Brain microvascular endothelial cell (primary cell): ENCODE results near the gene YY1AP1.
"Not testable (repeated sequence)": the region's sequence is repeated elsewhere in the genome, so short reads cannot be mapped to it uniquely, and the experiment has no call there.

Experiments
- DNase-seq: peaks from one replicate; pipeline ENCODE4 v3.0.0-alpha.2; 2020
- H3K27ac ChIP-seq: fragments of 250-450 bp; sonication (Bioruptor Pico); 2 replicates; pipeline ENCODE4 v1.5.1; 2020; ENCODE audit warnings: mild to moderate bottlenecking, moderate library complexity
- H3K27me3 ChIP-seq: fragments of 250-450 bp; sonication (Bioruptor Pico); replicated peaks from 2 replicates; pipeline ENCODE4 v1.5.1; 2020; ENCODE audit warnings: mild to moderate bottlenecking
- H3K36me3 ChIP-seq: fragments of 250-450 bp; sonication (Bioruptor Pico); replicated peaks from 2 replicates; pipeline ENCODE4 v1.5.1; 2020; ENCODE audit warnings: mild to moderate bottlenecking
- H3K4me3 ChIP-seq: 2 replicates; pipeline ENCODE4 v1.5.1; 2011; ENCODE audit warnings: low read depth, mild to moderate bottlenecking, control low read depth, low read length, moderate library complexity
- CTCF ChIP-seq: IDR thresholded peaks from 2 replicates; pipeline ENCODE4 v1.5.1; 2011; ENCODE audit warnings: low read depth, mild to moderate bottlenecking, moderate library complexity, low read length, control low read depth, inconsistent platforms; ENCODE audit errors: missing control alignments
- in situ Hi-C: cut with HindIII; loops from 2 replicates; pipeline ENCODE4 v1.10.0; 2017; ENCODE audit warnings: low sequenced_read_pairs, low pct_ligation_motif_present

The YY1AP1 gene

GRCh38 chr1:155695608-155696007 lies 7.0 kb upstream of the YY1AP1 start:
- no peak for DNase-seq
- in situ Hi-C loops = no loop called here
- Histone ChIP-seq H3K4me3 (no peak overlapping the region), H3K36me3 (peaks cover 16% of the 10 kb centered on the region), H3K27ac (no peak overlapping the region), H3K27me3 (no peaks in the 10 kb centered on the region)
- no peak for TF ChIP-seq CTCF

GRCh38 chr1:155695072-155695471 lies 6.5 kb upstream of the YY1AP1 start:
- no peak for DNase-seq
- TF ChIP-seq CTCF = no peak
- Histone ChIP-seq H3K36me3 (peaks cover 16% of the 10 kb centered on the region), H3K27ac (no peak overlapping the region), H3K27me3 (no peaks in the 10 kb centered on the region), H3K4me3 (no peak overlapping the region)
- in situ Hi-C loops = no loop called here

GRCh38 chr1:155694167-155694566 lies 5.6 kb upstream of the YY1AP1 start:
- in situ Hi-C loops = no loop called here
- Histone ChIP-seq H3K27ac (no peak overlapping the region), H3K27me3 (no peaks in the 10 kb centered on the region), H3K36me3 (peaks cover 16% of the 10 kb centered on the region), H3K4me3 (no peak overlapping the region)
- no peak for DNase-seq
- TF ChIP-seq CTCF = no peak

- Histone ChIP-seq H3K27me3 (no peaks in the 10 kb centered on the region), H3K4me3 (no peak overlapping the region), H3K27ac (no peak overlapping the region), H3K36me3 (peaks cover 16% of the 10 kb centered on the region)
- DNase-seq = no peak
- TF ChIP-seq CTCF = no peak
- in situ Hi-C loops = no loop called here
Measured at GRCh38 chr1:155691992-155692528, 3.5 kb upstream of the YY1AP1 start.

- Histone ChIP-seq H3K27ac (peak within 1 kb of the TSS; percentile 100), H3K4me3 (peak within 1 kb of the TSS; percentile 96), H3K36me3 (peaks cover 16% of the 10 kb centered on the region)
- DNase-seq = peak; percentile 66
- H3K27me3 ChIP-seq, in situ Hi-C loops: not testable (repeated sequence)
Measured at GRCh38 chr1:155689081-155689607, 570 bp upstream of the YY1AP1 start, which contains the start of gene DAP3. DAP3 (plus strand) TSS chr1:155689091; CDS start chr1:155709780, 20,689 bp downstream.

- Histone ChIP-seq H3K4me3 (peak overlapping the region; percentile 96), H3K36me3 (peaks cover 18% of the 10 kb centered on the region), H3K27ac (peak overlapping the region; percentile 100)
- in situ Hi-C loops, DNase-seq, H3K27me3 ChIP-seq: not testable (repeated sequence)
Measured at GRCh38 chr1:155687705-155688323, 760 bp downstream of the YY1AP1 start.
